GM04503 (cell line): ENCODE data around the gene CDC42BPB.

Experiments
- DNase-seq: peaks from one replicate; pipeline ENCODE4 v3.0.0-alpha.2; 2012; ENCODE audit warnings: low read depth

CDC42BPB gene

GRCh38 chr14:102991376-102991775, 66.0 kb downstream of the CDC42BPB start:
- DNase-seq, result no peak

DNA sequence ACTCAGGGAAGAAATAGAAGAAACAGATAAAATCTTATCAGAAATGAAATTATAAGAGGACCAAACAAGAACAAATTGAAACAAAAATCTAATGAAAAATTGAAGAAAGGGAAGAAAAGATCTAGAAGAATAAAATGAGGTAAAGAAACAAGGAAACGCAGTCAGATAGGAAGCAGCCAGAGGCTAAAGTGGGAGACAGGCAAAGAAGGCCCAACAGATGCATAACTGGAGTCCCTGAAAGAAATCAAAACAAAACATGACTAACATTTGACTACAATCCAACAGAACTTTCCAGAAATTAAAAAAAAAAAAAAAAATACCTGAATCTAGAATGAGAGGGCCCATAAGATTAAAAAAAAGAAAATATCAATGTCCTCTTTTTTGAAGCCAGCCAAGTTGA, 69.3 kb downstream of the CDC42BPB start:
- no peak for DNase-seq

GRCh38 chr14:102986810-102987579, 70.4 kb downstream of the CDC42BPB start:
- no peak for DNase-seq

- no peak for DNase-seq
These were observed 71.7 kb downstream of the CDC42BPB start for GRCh38 chr14:102985665-102986064.

- DNase-seq, result no peak
These were observed 72.8 kb downstream of the CDC42BPB start for GRCh38 chr14:102984336-102985102.

- DNase-seq, result no peak
These were observed 73.9 kb downstream of the CDC42BPB start for GRCh38 chr14:102983496-102983895.

DNA sequence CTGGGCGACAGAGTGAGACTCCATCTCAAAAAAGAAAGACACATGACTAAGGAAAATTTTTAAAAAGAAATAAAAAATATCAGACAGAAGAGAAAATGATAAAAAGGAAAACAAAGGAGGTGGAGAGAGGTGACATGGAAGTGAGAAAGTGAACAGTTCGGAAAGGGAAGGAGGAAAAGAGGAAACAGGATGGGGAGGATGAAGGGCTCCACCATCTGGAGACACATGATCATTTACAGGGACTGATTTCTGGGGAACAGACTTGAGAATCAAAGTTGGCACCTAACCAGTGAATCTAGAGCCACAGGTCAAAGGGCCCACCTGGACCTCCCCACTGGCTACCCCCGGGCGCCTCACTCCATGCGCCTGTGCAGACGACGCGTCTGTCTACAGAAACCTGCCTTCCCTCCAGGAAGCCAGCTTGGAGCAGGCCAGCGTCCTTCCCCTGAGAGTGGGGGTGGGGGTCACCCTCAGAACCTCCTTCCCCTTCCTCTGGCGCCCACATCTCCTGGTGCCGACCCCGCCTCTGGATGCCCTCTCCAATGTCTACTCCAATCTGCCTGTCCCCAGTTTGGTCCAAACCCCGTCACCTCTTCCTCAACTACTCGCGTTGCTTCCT, 74.4 kb downstream of the CDC42BPB start:
- no peak for DNase-seq

GRCh38 chr14:102980409-102980810, 76.9 kb downstream of the CDC42BPB start:
- no peak for DNase-seq

GRCh38 chr14:102979406-102979805, 77.9 kb downstream of the CDC42BPB start:
- DNase-seq, result no peak

DNA sequence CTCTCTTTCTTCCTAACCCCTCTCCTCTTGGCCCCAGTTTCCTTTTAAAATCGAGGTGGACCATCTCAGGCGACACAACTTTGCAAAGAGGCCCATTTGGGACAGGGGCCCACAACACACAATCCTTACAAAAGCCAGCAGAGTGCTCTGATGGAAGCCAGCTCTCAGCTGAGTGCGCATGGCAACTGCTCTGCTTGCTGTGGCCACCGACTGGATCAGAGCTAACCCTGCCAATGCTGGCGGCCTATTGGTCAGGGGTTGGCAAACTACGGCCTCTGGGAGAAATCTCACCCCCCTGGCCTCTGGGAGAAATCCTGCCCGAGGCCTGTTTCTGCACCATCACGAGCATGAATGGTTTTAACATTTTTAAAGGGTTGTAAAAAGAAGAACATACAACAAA, 79.9 kb downstream of the CDC42BPB start:
- no peak for DNase-seq

GRCh38 chr14:102975662-102976061, 81.7 kb downstream of the CDC42BPB start:
- no peak for DNase-seq

DNA sequence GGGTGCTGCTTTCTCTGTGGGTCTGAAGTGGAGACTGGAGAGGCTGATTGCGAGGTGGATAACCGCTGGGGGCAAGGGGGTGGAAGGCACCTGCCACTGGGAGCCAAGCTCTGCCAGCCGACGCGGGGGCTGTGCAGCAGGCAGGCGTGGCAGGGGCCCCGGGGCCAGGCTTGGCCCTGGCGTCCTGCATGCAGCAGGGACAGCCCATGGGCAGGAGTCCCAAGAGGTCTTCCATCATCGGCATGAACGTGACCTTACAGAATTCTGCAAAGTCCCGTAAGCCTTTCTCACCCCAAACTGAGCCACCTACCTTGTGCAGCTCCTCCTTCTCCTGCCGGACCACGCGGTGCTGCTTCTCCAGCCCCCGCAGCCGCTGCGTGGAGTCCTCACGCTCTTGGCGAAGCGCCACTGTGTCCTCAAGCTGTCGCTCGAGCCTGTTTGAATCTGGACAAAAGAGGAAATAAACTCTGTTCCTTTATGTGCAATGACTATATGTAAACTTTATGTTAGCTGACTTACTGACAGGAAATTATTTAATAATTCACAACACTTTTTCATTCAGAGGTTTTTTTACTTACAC, 83.6 kb downstream of the CDC42BPB start:
- DNase-seq, result no peak

GRCh38 chr14:102971836-102972606, 85.3 kb downstream of the CDC42BPB start:
- no peak for DNase-seq

DNA sequence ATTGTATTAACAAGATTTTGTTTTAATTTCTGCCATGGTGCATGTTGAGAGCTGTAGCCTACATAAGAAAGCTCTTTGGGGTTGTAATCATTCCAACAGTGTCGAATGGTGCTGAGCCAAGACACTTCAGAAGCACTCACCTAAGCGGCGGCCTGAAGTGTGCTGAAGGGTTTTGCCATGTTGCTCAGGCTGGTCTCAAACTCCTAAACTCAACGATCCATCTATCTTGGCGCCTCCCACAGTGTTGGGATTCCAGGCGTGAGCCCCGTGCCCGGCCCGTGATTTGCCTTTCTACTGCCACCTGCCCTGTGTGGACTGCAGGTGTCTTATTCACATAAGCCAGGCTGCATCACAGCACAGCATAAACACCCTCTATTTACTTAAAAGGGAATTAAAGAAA, 86.0 kb downstream of the CDC42BPB start:
- no peak for DNase-seq

GRCh38 chr14:102970496-102970895, 86.9 kb downstream of the CDC42BPB start:
- no peak for DNase-seq

DNA sequence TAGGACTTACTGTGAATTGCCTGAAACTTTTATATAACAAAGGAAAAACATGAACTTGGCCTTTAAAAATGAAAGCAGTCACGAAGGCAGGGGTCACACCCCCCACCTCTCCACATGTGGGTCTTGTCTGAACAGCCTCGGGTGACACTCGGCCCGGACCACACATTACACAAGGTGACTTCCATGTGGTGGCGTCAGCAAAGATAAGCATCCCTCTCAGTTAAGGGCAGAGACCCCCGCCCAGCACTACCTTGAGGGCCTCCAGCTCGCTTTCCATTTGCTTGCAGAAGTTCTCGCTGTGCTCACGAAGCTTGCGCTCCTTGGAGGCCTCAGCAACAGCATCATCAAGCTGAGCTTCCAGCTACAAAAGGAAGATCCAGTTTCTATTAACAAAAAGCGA, 87.4 kb downstream of the CDC42BPB start:
- DNase-seq, result no peak

DNA sequence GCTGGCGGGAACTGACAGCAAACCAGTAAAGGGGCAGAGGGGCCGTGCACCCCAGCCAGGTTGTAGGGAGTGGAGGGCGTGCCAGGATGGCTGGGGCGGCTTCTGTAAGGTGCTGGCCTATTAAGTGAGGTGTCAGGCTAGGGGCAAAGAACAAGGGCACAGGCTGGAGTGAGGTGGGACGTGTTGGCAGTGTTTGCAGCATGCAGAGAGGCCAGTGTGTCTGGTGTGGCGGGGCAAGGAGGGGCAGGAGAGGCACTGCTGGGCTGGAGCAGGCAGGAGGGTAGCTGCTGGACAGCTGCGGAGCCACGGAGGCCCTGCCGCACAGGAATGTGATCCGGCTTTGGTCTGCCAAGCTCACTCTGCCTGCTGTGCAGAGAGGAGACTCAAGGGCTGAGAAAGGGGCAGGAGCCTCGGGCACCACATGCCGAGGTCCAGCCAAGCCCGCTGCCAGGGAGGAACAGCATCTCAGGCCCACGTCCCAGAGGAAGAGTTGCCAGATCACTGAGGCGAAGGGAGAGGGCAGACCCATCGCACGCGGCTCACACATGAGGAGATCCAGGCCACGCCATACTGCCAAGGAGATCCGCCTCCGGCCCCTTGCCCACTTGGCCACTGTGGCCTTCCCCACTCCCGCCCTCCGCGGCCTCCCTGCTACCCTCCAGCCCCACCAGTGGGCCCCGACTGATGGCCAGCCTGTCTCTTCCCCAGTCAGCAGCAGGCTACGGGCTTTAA, 88.1 kb downstream of the CDC42BPB start:
- DNase-seq, result no peak

DNA sequence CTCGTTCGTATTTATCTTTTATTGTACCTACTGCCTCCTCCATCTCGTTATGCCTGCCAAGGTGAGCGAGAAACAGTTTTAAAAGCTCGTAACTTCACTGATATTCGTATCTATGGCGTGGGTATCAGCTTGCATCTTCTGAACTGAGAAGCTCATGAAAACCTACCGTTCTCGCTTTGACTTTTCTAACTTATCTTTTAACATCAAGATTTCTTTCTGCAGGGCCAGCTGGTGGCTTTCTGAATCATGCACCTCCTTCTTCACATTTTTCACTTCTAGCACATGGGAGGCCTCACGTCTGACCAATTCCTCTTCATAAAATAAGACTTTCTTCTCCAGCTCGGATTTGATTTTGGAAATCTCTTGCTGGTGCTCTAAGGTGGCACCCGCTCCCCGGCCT, 89.0 kb downstream of the CDC42BPB start:
- DNase-seq, result no peak

GRCh38 chr14:102967506-102967795, 89.9 kb downstream of the CDC42BPB start:
- no peak for DNase-seq

GRCh38 chr14:102966681-102967505, 90.5 kb downstream of the CDC42BPB start:
- DNase-seq, result no peak
